H1 (cell line): Measurements from ENCODE around the gene ATP5F1C. TPM values are rescaled to one million over a fixed set of nuclear protein-coding genes. Genes with fewer than 3 reads are reported as not detected.

Experiments used
- CTCF ChIA-PET: fragments of 300-600 bp; sonication (Branson Sonifier 250); formaldehyde crosslinking; loops from one replicate; lab custom pipeline; 2021; ENCODE audit not compliant: partially characterized antibody; lab: Charles Lee
- POLR2A ChIA-PET: fragments of 300-600 bp; sonication (Branson Sonifier 250); formaldehyde crosslinking; loops from one replicate; lab custom pipeline; 2021; ENCODE audit warnings: inconsistent platforms; ENCODE audit not compliant: partially characterized antibody; lab: Charles Lee
- DNase-seq, 2 experiments: peaks; one replicate each; pipeline versions ENCODE4 v3.0.0 to v3.0.0-alpha.2; 2010 to 2022; ENCODE audit warnings: low spot score in 2 of 2, low read depth in 1 of 2, mixed read lengths in 1 of 2
- FAIRE-seq: peaks from 2 replicates; lab custom pipeline; 2011; peaks lifted over from hg19 to GRCh38; lab: Jason Lieb, UNC
- H2AFZ ChIP-seq: 2 replicates; pipeline ENCODE4 v1.8.1; 2012; ENCODE audit warnings: low read length, inconsistent platforms
- H2AK5ac ChIP-seq: 2 replicates; pipeline ENCODE4 v1.6.1; 2013; ENCODE audit warnings: low read depth, low read length
- H2BK120ac ChIP-seq: replicated peaks from 2 replicates; pipeline ENCODE3; 2013; ENCODE audit warnings: low read depth, low read length, inconsistent platforms
- H2BK12ac ChIP-seq: 2 replicates; pipeline ENCODE4 v1.6.1; 2013; ENCODE audit warnings: low read depth, low read length
- H2BK15ac ChIP-seq: 2 replicates; pipeline ENCODE4 v1.6.1; 2013; ENCODE audit warnings: low read length
- H2BK20ac ChIP-seq: 2 replicates; pipeline ENCODE4 v1.6.1; 2013; ENCODE audit warnings: low read length
- H2BK5ac ChIP-seq: 2 replicates; pipeline ENCODE4 v1.6.1; 2013; ENCODE audit warnings: low read depth, low read length
- H3K14ac ChIP-seq: 2 replicates; pipeline ENCODE4 v1.6.1; 2013; ENCODE audit warnings: inconsistent platforms; ENCODE audit not compliant: insufficient read length
- H3K18ac ChIP-seq: 2 replicates; pipeline ENCODE4 v1.6.1; 2013; ENCODE audit warnings: low read length; ENCODE audit errors: extremely low read depth
- H3K23ac ChIP-seq: 2 replicates; pipeline ENCODE4 v1.6.1; 2013; ENCODE audit warnings: inconsistent platforms; ENCODE audit not compliant: insufficient read length
- H3K23me2 ChIP-seq: 2 replicates; pipeline ENCODE4 v1.6.1; 2013; ENCODE audit warnings: low read depth, low read length
- H3K27ac ChIP-seq: 2 replicates; pipeline ENCODE4 v1.6.1; 2011; ENCODE audit warnings: low read depth, low read length, inconsistent platforms
- H3K27me3 ChIP-seq, 4 experiments: replicated peaks in 1 of 4; 1 replicate in 1 of 4; 2 replicates in 3 of 4; pipeline versions ENCODE4 v1.6.1 to v1.8.1; 2011 to 2013; ENCODE audit warnings: low read length in 3 of 4, mild to moderate bottlenecking in 3 of 4, inconsistent platforms in 2 of 4, mixed read lengths in 2 of 4, moderate library complexity in 1 of 4; ENCODE audit not compliant: control insufficient read depth in 3 of 4, insufficient read depth in 3 of 4; ENCODE audit errors: extremely low read depth in 1 of 4
- H3K36me3 ChIP-seq, 4 experiments: 2 replicates each; pipeline versions ENCODE4 v1.6.1 to v1.8.1; 2011 to 2013; ENCODE audit warnings: mild to moderate bottlenecking in 4 of 4, low read length in 3 of 4, moderate library complexity in 2 of 4, control low read depth in 1 of 4, inconsistent platforms in 1 of 4; ENCODE audit not compliant: insufficient read depth in 4 of 4, control insufficient read depth in 2 of 4
- H3K4ac ChIP-seq: replicated peaks from 2 replicates; pipeline ENCODE3; 2013; ENCODE audit warnings: low read length, low read depth, mixed read lengths, inconsistent platforms; ENCODE audit not compliant: insufficient read length
- H3K4me1 ChIP-seq, 4 experiments: replicated peaks in 1 of 4; 1 replicate in 1 of 4; 2 replicates in 3 of 4; pipeline versions ENCODE4 v1.6.1 to v1.8.1; 2011 to 2013; ENCODE audit warnings: low read length in 3 of 4, inconsistent platforms in 2 of 4, mixed read lengths in 1 of 4; ENCODE audit not compliant: insufficient read depth in 4 of 4, control insufficient read depth in 3 of 4
- H3K4me2 ChIP-seq, 2 experiments: 2 replicates each; pipeline versions ENCODE4 v1.6.1 to v1.8.1; 2011 to 2013; ENCODE audit warnings: low read depth in 2 of 2, low read length in 2 of 2, control low read depth in 1 of 2, inconsistent platforms in 1 of 2, mild to moderate bottlenecking in 1 of 2; ENCODE audit not compliant: insufficient read depth in 1 of 2
- H3K4me3 ChIP-seq, 4 experiments: fragments of 200-600, 300-600 bp in 1 of 4; sonication (generic), shearing (Covaris generic), sonication (Bioruptor Twin) in 1 of 4; 2 replicates each; pipeline versions ENCODE4 v1.5.1 to v1.8.1; 2011 to 2016; ENCODE audit warnings: low read length in 4 of 4, low read depth in 3 of 4, control low read depth in 2 of 4, inconsistent platforms in 2 of 4, mild to moderate bottlenecking in 2 of 4, mixed read lengths in 1 of 4, moderate library complexity in 1 of 4; ENCODE audit not compliant: insufficient read depth in 2 of 4; ENCODE audit errors: extremely low read depth in 1 of 4
- H3K56ac ChIP-seq: replicated peaks from 2 replicates; pipeline ENCODE3; 2013; ENCODE audit warnings: low read depth, mild to moderate bottlenecking, mixed read lengths, low read length, inconsistent platforms; ENCODE audit not compliant: insufficient read length
- H3K79me1 ChIP-seq: 2 replicates; pipeline ENCODE4 v1.6.1; 2013; ENCODE audit warnings: low read depth, low read length, control low read depth
- H3K79me2 ChIP-seq, 2 experiments: 2 replicates each; pipeline versions ENCODE4 v1.6.1 to v1.8.1; 2012 to 2013; ENCODE audit warnings: low read length in 2 of 2, mild to moderate bottlenecking in 2 of 2, inconsistent platforms in 1 of 2; ENCODE audit not compliant: insufficient read depth in 2 of 2, control insufficient read depth in 1 of 2
- H3K9ac ChIP-seq, 4 experiments: replicated peaks in 1 of 4; 1 replicate in 1 of 4; 2 replicates in 3 of 4; pipeline versions ENCODE4 v1.6.1 to v1.8.1; 2011 to 2013; ENCODE audit warnings: low read depth in 3 of 4, low read length in 3 of 4, control low read depth in 2 of 4, mild to moderate bottlenecking in 2 of 4, moderate library complexity in 2 of 4, inconsistent platforms in 1 of 4; ENCODE audit errors: extremely low read depth in 1 of 4
- H3K9me3 ChIP-seq, 2 experiments: 2 replicates each; pipeline versions ENCODE4 v1.6.1 to v1.8.1; 2012 to 2013; ENCODE audit warnings: mild to moderate bottlenecking in 2 of 2, moderate library complexity in 2 of 2, control low read depth in 1 of 2, inconsistent platforms in 1 of 2, low read depth in 1 of 2, low read length in 1 of 2, mixed read lengths in 1 of 2; ENCODE audit not compliant: insufficient read depth in 2 of 2
- H4K20me1 ChIP-seq, 2 experiments: replicated peaks in 1 of 2; 2 replicates each; pipeline versions ENCODE3 to v1.8.1; 2011 to 2013; ENCODE audit warnings: inconsistent platforms in 2 of 2, low read length in 2 of 2, mild to moderate bottlenecking in 1 of 2; ENCODE audit not compliant: insufficient read depth in 2 of 2, control insufficient read depth in 1 of 2
- H4K5ac ChIP-seq: 2 replicates; pipeline ENCODE4 v1.6.1; 2013; ENCODE audit warnings: low read length, low read depth, mixed read lengths, inconsistent platforms; ENCODE audit not compliant: insufficient read length
- H4K8ac ChIP-seq: 2 replicates; pipeline ENCODE4 v1.8.0; 2013; ENCODE audit warnings: mild to moderate bottlenecking, moderate library complexity, low read length, inconsistent platforms; ENCODE audit not compliant: insufficient read depth; ENCODE audit errors: extremely low read depth
- H4K91ac ChIP-seq: replicated peaks from 2 replicates; pipeline ENCODE3; 2013; ENCODE audit warnings: low read length, mixed read lengths, inconsistent platforms; ENCODE audit not compliant: insufficient read length
- CEBPB ChIP-seq: IDR thresholded peaks from 2 replicates; pipeline ENCODE4 v1.6.1; 2012; ENCODE audit warnings: low read depth, low read length
- CTBP2 ChIP-seq: IDR thresholded peaks from 2 replicates; pipeline ENCODE4 v1.7.0; 2011; ENCODE audit warnings: borderline replicate concordance, mild to moderate bottlenecking, moderate library complexity, mixed read lengths, low read length; ENCODE audit not compliant: insufficient read depth, insufficient read length
- E2F6 ChIP-seq: IDR thresholded peaks from 2 replicates; pipeline ENCODE4 v1.6.1; 2012; ENCODE audit warnings: inconsistent platforms
- EZH2 ChIP-seq: fragments of 200-600 bp; sonication (generic); IDR thresholded peaks from 2 replicates; pipeline ENCODE4 v1.7.1; 2012; ENCODE audit warnings: low read depth, mild to moderate bottlenecking, moderate library complexity, low read length, inconsistent platforms; ENCODE audit not compliant: severe bottlenecking
- JUN ChIP-seq: IDR thresholded peaks from 2 replicates; pipeline ENCODE4 v1.6.1; 2011; ENCODE audit warnings: low read depth, mild to moderate bottlenecking, improper control_type of control experiment, low read length
- KDM5A ChIP-seq: fragments of 200-600 bp; IDR thresholded peaks from 2 replicates; pipeline ENCODE4 v1.7.1; 2012; ENCODE audit warnings: mild to moderate bottlenecking, low read length, inconsistent platforms, mixed read lengths
- NANOG ChIP-seq: IDR thresholded peaks from 2 replicates; pipeline ENCODE4 v1.6.1; 2011; ENCODE audit warnings: low read length, low read depth, mild to moderate bottlenecking, inconsistent platforms; ENCODE audit not compliant: insufficient read depth, poor library complexity, severe bottlenecking
- NRF1 ChIP-seq: IDR thresholded peaks from 2 replicates; pipeline ENCODE4 v1.6.1; 2011; ENCODE audit warnings: mild to moderate bottlenecking, low read depth, low read length, improper control_type of control experiment
- PHF8 ChIP-seq: fragments of 200-600 bp; sonication (generic); conservative IDR thresholded peaks from 2 replicates; pipeline ENCODE4 v1.7.1; 2012; ENCODE audit warnings: low read depth, mild to moderate bottlenecking, inconsistent platforms, low read length, moderate library complexity
- POU5F1 ChIP-seq: IDR thresholded peaks from 2 replicates; pipeline ENCODE4 v1.6.1; 2011; ENCODE audit warnings: low read depth, mild to moderate bottlenecking, low read length, moderate library complexity
- RFX5 ChIP-seq: IDR thresholded peaks from 2 replicates; pipeline ENCODE4 v1.6.1; 2011; ENCODE audit warnings: low read depth, low read length, improper control_type of control experiment, borderline replicate concordance
- SIRT6 ChIP-seq: IDR thresholded peaks from one replicate; pipeline ENCODE4 v1.7.1; 2012; ENCODE audit warnings: low read length, inconsistent platforms
- TAF1 ChIP-seq: IDR thresholded peaks from 2 replicates; pipeline ENCODE4 v1.6.1; 2011; ENCODE audit warnings: mild to moderate bottlenecking, low read depth, low read length
- TEAD4 ChIP-seq: IDR thresholded peaks from 2 replicates; pipeline ENCODE4 v1.6.1; 2012; ENCODE audit warnings: low read depth, low read length, inconsistent platforms, mixed read lengths
- WGBS, 2 experiments: shearing (Covaris generic) in 1 of 2; methylation state at CpG; one replicate each; pipeline versions ENCODE4 v1.1.6 to v1.1.7; 2013 to 2015; ENCODE audit warnings: low lambda C conversion rate in 2 of 2, mixed read lengths in 2 of 2, inconsistent platforms in 1 of 2, low coverage in 1 of 2, missing lambda C conversion rate in 1 of 2; ENCODE audit not compliant: insufficient replicate concordance in 2 of 2, insufficient coverage in 1 of 2, insufficient read length in 1 of 2; ENCODE audit errors: extremely low coverage in 1 of 2, missing lambda C conversion rate in 1 of 2; 5-methylcytosine and 5-hydroxymethylcytosine counted together
- polyA plus RNA-seq, 7 experiments: library from polyadenylated mRNA; depleted of rRNA in 3 of 7; stranded (reverse) in 5 of 7; unstranded in 2 of 7; fragments of >200 nt in 5 of 7; fragments of 200-250 nt in 2 of 7; gene quantifications; 1 replicate in 5 of 7; 2 replicates in 1 of 7; 4 replicates in 1 of 7; pipeline versions ENCODE4 v1.2.1 to v1.2.3, GENCODE V29; 2011 to 2013; ENCODE audit warnings: missing spikeins in 2 of 7, mixed read lengths in 2 of 7
- total RNA-seq: library from RNA; stranded (reverse); fragmentation: NEBNext Ultra II Directional; extraction: Animal tissue kit (Norgen Biotek cat#: 25700); gene quantifications from 2 replicates; pipeline ENCODE4 v1.2.1, GENCODE V29; 2021

The ATP5F1C gene
- total and polyA plus RNA-seq, 2 of the 8 experiments (the other 6 are each of a cell fraction or from before 2014, with no cell fraction given), result 221 to 265 TPM

DNA sequence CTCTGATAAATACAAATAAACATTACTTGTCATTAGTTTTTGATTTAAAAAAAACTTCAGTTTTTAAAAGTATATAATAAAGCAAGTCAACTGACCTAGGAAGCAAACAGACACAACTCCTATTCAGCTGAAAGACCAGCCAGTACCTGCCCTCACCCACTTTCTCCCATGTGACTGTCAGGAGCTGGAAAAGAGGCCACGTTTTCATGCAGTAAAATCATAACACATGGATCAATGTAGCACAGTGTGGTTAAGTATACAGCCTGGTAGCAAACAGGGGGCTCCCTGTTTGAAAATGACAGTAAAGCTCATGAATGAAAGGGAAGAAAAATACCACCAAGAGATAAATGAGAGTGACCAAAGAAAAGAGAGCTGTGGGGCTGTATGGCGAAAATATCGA lies 21.7 kb upstream of the ATP5F1C start:
- Histone ChIP-seq H4K20me1 (no peaks in the 10 kb centered on the region), H3K36me3 (peaks cover 1 to 72% (median 39%) of the 10 kb centered on the region in 4 experiments), H3K18ac (no peak overlapping the region), H3K79me2 (no peaks in the 10 kb centered on the region), H2BK20ac (no peak overlapping the region), H3K27me3 (no peaks in the 10 kb centered on the region), H3K4me2 (no peak overlapping the region), H3K4me1 (no peaks in the 10 kb centered on the region), H4K8ac (no peak overlapping the region), H3K23ac (no peak overlapping the region), H3K79me1 (no peaks in the 10 kb centered on the region), H3K27ac (no peak overlapping the region), H2BK5ac (no peak overlapping the region), H2BK15ac (no peak overlapping the region), H2AK5ac (no peak overlapping the region), H3K4me3 (no peak overlapping the region), H3K9me3 (no peaks in the 10 kb centered on the region), H3K23me2 (no peaks in the 10 kb centered on the region), H4K5ac (no peak overlapping the region), H3K14ac (no peak overlapping the region), H3K56ac (no peak overlapping the region), H3K9ac (no peak overlapping the region), H4K91ac (no peak overlapping the region), H2AFZ (no peak overlapping the region), H3K4ac (no peak overlapping the region), H2BK12ac (no peak overlapping the region), H2BK120ac (no peak overlapping the region)
- DNase-seq (no peak), FAIRE-seq (no peak)
- POLR2A ChIA-PET, result interaction anchor here (1.3 kb wide), 1 partner anchor 12 kb away, joined by 3 read pairs; no protein-coding TSS in a partner anchor
- 96% methylated on average over 3 of the region's 3 CpGs; no CpG with 5 or more reads in 1 of the 2 experiments for WGBS, 2 experiments
- CTCF ChIA-PET, result interaction anchor here (0.6 to 1.2 kb wide), 3 partner anchors 19 to 246 kb away, joined by 3 to 4 read pairs (median 3); no protein-coding TSS in a partner anchor
- TF ChIP-seq RFX5 (no peak), KDM5A (no peak), POU5F1 (no peak), E2F6 (no peak), PHF8 (no peak), CEBPB (no peak), SIRT6 (no peak), NRF1 (no peak), NANOG (no peak), TAF1 (no peak), CTBP2 (no peak), TEAD4 (no peak), EZH2 (no peak), JUN (no peak)
